A549 treated with CpdA at 1 μM for 4 hours (cell line): ENCODE measurements around the gene DENND1C. TPM values are rescaled to one million over a fixed set of nuclear protein-coding genes. Genes with fewer than 3 reads are reported as not detected.

Experiments used
- total RNA-seq: library from RNA; stranded (reverse); fragments of 200-300 nt; extraction: Qiagen RNA extraction; gene quantifications from 5 replicates; pipeline ENCODE4 v1.2.3, GENCODE V29; 2022; ENCODE audit warnings: low read depth

DENND1C gene
- total RNA-seq, result 0.19 to 0.30 TPM (median 0.27 TPM) in 5 replicates

GRCh38 chr19:6481541-6482342 is at the start of gene DENND1C:
TSS of gene DENND1C (minus strand) at chr19:6481787. CDS start at chr19:6481695, 92 bp downstream.

DNA sequence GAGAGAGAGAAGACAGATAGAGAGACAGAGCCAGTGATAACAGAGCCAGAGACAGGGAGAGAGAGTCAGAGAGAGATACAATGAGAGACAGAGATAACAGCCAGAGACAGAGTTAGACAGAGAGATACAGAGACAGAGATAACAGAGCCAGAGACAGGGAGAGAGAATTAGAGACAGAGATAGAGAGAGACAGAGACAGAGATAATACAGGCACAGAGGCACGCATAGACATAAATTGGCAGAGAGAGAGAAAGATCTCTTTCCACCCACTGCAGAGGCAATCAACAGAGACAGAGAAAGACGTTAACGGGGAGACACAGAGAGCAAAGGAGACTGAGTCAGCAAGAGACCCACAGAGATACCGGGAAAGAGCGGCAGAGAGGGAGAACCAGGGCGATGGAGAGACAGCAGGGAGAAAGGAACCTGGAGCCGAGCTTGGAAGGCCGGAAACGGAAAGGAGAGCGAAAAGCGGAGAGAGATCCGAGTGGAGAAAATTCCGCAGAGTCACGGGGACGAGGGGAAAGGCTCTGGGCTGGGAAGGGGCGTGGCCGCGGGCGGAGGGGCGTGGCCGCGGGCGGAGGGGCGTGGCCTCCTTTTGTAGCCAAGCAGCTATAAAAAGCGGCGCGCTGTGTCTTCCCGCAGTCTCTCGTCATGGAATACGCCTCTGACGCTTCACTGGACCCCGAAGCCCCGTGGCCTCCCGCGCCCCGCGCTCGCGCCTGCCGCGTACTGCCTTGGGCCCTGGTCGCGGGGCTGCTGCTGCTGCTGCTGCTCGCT is 49.0 kb upstream of the DENND1C start, which contains the start of gene TNFSF9:
TSS of gene TNFSF9 (plus strand) at position 641 of the 777 bp plus-strand sequence. CDS start at position 652, 11 bp downstream.

DNA sequence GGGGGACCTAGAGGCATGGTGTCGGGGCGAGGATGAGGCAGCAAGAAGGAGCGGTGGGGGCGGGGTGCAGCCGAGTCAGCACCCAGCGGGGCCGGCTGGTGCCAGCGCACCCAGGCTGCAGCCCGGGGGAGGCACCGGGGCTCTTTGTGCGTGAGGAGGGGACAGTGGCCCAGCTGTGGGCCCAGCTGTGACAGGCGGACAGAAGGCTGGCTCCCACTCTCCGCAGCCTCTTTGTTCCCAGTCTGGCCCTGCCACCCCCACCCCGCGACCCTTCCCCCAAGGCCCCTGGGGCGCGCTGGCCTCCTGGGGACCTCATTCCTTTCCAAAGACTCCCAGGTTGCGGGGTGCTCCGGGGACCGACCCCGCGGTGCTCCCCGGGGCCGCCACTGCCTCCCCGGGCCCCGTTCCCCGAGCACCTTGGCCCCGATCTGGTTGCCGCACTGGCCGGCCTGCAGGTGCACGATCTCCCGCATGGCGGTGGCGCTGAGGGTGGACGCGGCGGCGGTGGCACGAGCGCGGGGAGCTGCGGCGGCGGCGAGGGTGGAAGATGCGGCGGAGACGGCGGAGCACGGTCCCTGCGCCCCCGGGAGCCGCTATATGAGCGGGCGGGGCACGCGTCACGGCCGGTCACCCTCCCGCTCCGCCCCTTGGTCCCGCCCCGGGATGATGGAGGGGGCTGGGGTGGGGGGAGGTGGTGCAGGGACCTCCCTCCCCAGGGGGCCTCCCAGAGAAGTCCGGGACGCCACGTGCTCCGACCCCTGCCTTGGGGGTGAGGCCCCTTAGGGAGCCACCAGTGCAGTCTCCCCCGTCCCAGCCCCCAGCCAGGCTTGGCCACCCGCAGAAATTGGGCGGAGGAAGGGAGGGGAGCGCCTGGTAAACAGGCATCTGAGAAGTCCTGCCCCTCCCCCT is 20.4 kb upstream of the DENND1C start, which contains the start of gene TUBB4A:
TSS of gene TUBB4A (minus strand) at position 570 of the 909 bp plus-strand sequence. CDS start at position 473, 97 bp downstream.

GRCh38 chr19:6464070-6464873 is 17.3 kb downstream of the DENND1C start, which contains the start of gene CRB3:
TSS of gene CRB3 (plus strand) at chr19:6464271. CDS start at chr19:6464702, 431 bp downstream.

DNA sequence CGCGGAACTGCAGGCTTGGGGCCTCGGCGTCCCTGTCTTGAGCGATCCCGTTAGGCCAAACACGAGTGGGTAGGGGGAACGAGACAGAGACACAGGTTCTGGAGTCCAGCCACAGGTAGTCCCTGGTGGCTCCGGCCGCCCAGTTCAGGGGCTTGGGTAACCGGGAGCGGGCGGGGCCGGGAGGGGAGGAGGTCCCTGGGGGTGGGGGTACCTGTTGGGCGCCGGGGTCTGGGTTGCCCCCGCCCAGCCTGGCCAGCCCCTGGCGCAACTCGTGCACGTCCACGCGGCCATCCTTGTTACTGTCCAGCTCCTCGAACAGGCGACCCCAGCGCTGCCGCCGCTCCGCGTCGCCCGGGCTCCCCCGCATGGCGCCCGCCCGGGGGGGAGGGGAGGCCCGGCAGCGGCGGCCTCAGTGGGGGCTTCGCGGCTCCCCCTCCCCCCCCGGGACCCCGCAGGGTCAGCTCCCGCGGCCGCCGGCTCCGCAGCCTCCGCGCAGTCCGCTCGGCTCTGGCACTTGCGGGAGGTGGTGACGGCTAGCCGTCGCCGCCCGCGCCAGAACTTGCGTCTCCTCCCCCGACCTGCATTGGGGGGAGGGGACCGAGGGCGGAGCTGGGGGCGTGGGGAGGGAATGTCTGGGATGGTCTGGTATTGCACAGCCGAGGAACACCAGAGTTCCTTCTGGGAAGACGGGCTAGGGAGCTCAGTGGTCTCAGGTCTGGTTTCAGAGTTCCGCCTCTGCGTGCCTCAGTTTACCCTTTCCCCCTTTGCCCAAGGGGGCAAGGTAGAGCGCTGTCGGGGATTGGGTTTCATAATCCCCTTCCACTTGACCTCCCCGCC is 22.1 kb downstream of the DENND1C start, which contains the start of gene SLC25A23:
TSS of gene SLC25A23 (minus strand) at position 531 of the 837 bp plus-strand sequence. CDS start at position 367, 164 bp downstream.

DNA sequence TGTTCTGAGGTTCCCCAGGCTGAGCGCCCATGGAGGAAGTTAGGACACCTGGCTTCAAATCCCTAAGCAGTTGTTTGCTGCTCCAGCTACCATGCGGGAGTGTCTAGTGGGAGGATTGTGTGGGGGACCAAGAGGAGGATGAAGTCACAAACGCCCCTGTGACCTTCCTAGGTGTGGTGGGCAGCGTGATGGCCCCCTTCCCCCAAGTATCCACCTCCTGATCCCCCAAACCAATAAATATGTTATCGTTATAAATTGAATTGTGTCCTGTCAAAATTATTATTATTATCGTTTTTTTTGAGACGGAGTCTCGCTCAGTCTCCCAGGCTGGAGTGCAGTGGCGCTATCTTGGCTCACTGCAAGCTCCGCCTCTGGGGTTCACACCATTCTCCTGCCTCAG is 47.9 kb downstream of the DENND1C start, which contains the start of gene SLC25A41:
TSS of gene SLC25A41 (minus strand) at position 101 of the 400 bp plus-strand sequence. CDS start at position 31, 70 bp downstream.

GRCh38 chr19:6424195-6424938 is 57.2 kb downstream of the DENND1C start, which contains the start of gene KHSRP:
TSS of gene KHSRP (minus strand) at chr19:6424811. CDS start at chr19:6424701, 110 bp downstream.

Other genes starting within 250 kb of the DENND1C start
- gene MLLT1, start 201.8 kb downstream of the DENND1C start, total RNA-seq, result 17.5 to 22.7 TPM (median 21.5 TPM) in 5 replicates
- gene ACER1, start 148.2 kb downstream of the DENND1C start, total RNA-seq, result not detected in 5 replicates
- gene CLPP, start 120.3 kb downstream of the DENND1C start, total RNA-seq, result 48.7 to 70.1 TPM (median 69.6 TPM) in 5 replicates
- 15.3 to 39.4 TPM (median 38.1 TPM) in 5 replicates for gene ALKBH7, start 109.0 kb downstream of the DENND1C start, total RNA-seq
- gene PSPN, start 105.9 kb downstream of the DENND1C start, total RNA-seq, result 0.80 to 1.2 TPM (median 0.86 TPM) in 5 replicates
- 56.8 to 65.9 TPM (median 61.0 TPM) in 5 replicates for gene GTF2F1, start 88.6 kb downstream of the DENND1C start, total RNA-seq
- gene KHSRP, start 57.0 kb downstream of the DENND1C start, total RNA-seq, result 202 to 221 TPM (median 211 TPM) in 5 replicates
- 0.11 to 0.17 TPM (median 0.16 TPM) in 4 of 5 replicates, not detected in the other for gene SLC25A41, start 48.0 kb downstream of the DENND1C start, total RNA-seq
- 16.8 to 20.1 TPM (median 19.6 TPM) in 5 replicates for gene SLC25A23, start 22.0 kb downstream of the DENND1C start, total RNA-seq
- 4.1 to 5.0 TPM (median 4.5 TPM) in 5 replicates for gene CRB3, start 17.5 kb downstream of the DENND1C start, total RNA-seq
- 5.0 to 6.5 TPM (median 6.4 TPM) in 5 replicates for gene TUBB4A, start 20.5 kb upstream of the DENND1C start, total RNA-seq
- 4.1 to 9.2 TPM (median 7.2 TPM) in 5 replicates for gene TNFSF9, start 49.2 kb upstream of the DENND1C start, total RNA-seq
- gene CD70, start 109.4 kb upstream of the DENND1C start, total RNA-seq, result 14.3 to 26.7 TPM (median 23.4 TPM) in 5 replicates
- gene TNFSF14, start 188.4 kb upstream of the DENND1C start, total RNA-seq, result 0.03 to 0.14 TPM (median 0.09 TPM) in 5 replicates
- 37.2 to 48.7 TPM (median 44.4 TPM) in 5 replicates for gene C3, start 238.9 kb upstream of the DENND1C start, total RNA-seq